Brain microvascular endothelial cell (primary cell): Measurements from ENCODE around the gene FMN2.

Experiments used
- DNase-seq: peaks from one replicate; pipeline ENCODE4 v3.0.0-alpha.2; 2020
- H3K27ac ChIP-seq: fragments of 250-450 bp; sonication (Bioruptor Pico); 2 replicates; pipeline ENCODE4 v1.5.1; 2020; ENCODE audit warnings: mild to moderate bottlenecking, moderate library complexity
- H3K27me3 ChIP-seq: fragments of 250-450 bp; sonication (Bioruptor Pico); replicated peaks from 2 replicates; pipeline ENCODE4 v1.5.1; 2020; ENCODE audit warnings: mild to moderate bottlenecking
- H3K36me3 ChIP-seq: fragments of 250-450 bp; sonication (Bioruptor Pico); replicated peaks from 2 replicates; pipeline ENCODE4 v1.5.1; 2020; ENCODE audit warnings: mild to moderate bottlenecking
- H3K4me3 ChIP-seq: 2 replicates; pipeline ENCODE4 v1.5.1; 2011; ENCODE audit warnings: low read depth, mild to moderate bottlenecking, control low read depth, low read length, moderate library complexity
- CTCF ChIP-seq: IDR thresholded peaks from 2 replicates; pipeline ENCODE4 v1.5.1; 2011; ENCODE audit warnings: low read depth, mild to moderate bottlenecking, moderate library complexity, low read length, control low read depth, inconsistent platforms; ENCODE audit errors: missing control alignments
- in situ Hi-C: cut with HindIII; loops from 2 replicates; pipeline ENCODE4 v1.10.0; 2017; ENCODE audit warnings: low sequenced_read_pairs, low pct_ligation_motif_present

Gene FMN2

GRCh38 chr1:240280560-240281322 lies 189.1 kb downstream of the FMN2 start:
- DNase-seq: no peak
- Histone ChIP-seq H3K36me3 (no peaks in the 10 kb centered on the region), H3K4me3 (no peak overlapping the region), H3K27me3 (no peaks in the 10 kb centered on the region), H3K27ac (no peak overlapping the region)
- in situ Hi-C loops: no loop called here
- TF ChIP-seq CTCF: no peak

- in situ Hi-C loops: no loop called here
- Histone ChIP-seq H3K36me3 (no peaks in the 10 kb centered on the region), H3K27me3 (no peaks in the 10 kb centered on the region), H3K4me3 (no peak overlapping the region), H3K27ac (no peak overlapping the region)
- DNase-seq: no peak
- no peak for TF ChIP-seq CTCF
These were observed 190.6 kb downstream of the FMN2 start for GRCh38 chr1:240282061-240282830.

GRCh38 chr1:240284656-240285414 lies 193.2 kb downstream of the FMN2 start:
- Histone ChIP-seq H3K4me3 (no peak overlapping the region), H3K27me3 (no peaks in the 10 kb centered on the region), H3K36me3 (no peaks in the 10 kb centered on the region), H3K27ac (no peak overlapping the region)
- in situ Hi-C loops: no loop called here
- TF ChIP-seq CTCF: no peak
- DNase-seq: no peak

GRCh38 chr1:240285540-240285939 lies 193.9 kb downstream of the FMN2 start:
- Histone ChIP-seq H3K36me3 (no peaks in the 10 kb centered on the region), H3K27me3 (no peaks in the 10 kb centered on the region), H3K27ac (no peak overlapping the region), H3K4me3 (no peak overlapping the region)
- no peak for DNase-seq
- in situ Hi-C loops: no loop called here
- TF ChIP-seq CTCF: no peak

GRCh38 chr1:240287722-240288121 lies 196.0 kb downstream of the FMN2 start:
- no peak for DNase-seq
- H3K4me3 ChIP-seq: no peak overlapping the region
- no peak for TF ChIP-seq CTCF
- no peaks in the 10 kb centered on the region for H3K36me3 ChIP-seq
- no peaks in the 10 kb centered on the region for H3K27me3 ChIP-seq
- in situ Hi-C loops: no loop called here
- H3K27ac ChIP-seq: no peak overlapping the region
